Measurements from ENCODE around the gene ELN.

Gene ELN

DNA sequence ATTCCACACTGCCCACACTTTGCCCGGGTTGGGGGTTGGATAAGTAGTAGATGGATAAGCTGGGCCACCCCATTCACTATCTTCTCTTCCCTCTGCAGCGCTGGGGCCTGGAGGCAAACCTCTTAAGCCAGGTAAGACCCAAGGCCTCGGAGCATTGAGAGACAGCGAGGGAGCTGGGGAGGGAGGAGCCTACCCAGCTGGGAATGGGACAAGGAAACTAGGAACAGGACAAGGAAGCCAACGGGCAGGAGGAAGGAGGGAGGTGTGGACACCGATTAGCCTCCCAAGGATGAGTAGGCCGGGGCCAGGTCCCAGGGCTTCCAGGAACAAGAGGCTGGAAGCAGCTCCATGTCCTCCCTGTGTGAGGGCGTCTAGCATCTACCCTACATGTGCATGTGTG is 9.6 kb downstream of the ELN start:
- no peak overlapping the region for H3K4me2 ChIP-seq (ENCODE audit: low read length)
- H3K4me3 ChIP-seq (ENCODE audit: low read length): no peak overlapping the region
- H3K4me1 ChIP-seq (ENCODE audit: control insufficient read depth, low read depth, low read length): no peaks in the 10 kb centered on the region

DNA sequence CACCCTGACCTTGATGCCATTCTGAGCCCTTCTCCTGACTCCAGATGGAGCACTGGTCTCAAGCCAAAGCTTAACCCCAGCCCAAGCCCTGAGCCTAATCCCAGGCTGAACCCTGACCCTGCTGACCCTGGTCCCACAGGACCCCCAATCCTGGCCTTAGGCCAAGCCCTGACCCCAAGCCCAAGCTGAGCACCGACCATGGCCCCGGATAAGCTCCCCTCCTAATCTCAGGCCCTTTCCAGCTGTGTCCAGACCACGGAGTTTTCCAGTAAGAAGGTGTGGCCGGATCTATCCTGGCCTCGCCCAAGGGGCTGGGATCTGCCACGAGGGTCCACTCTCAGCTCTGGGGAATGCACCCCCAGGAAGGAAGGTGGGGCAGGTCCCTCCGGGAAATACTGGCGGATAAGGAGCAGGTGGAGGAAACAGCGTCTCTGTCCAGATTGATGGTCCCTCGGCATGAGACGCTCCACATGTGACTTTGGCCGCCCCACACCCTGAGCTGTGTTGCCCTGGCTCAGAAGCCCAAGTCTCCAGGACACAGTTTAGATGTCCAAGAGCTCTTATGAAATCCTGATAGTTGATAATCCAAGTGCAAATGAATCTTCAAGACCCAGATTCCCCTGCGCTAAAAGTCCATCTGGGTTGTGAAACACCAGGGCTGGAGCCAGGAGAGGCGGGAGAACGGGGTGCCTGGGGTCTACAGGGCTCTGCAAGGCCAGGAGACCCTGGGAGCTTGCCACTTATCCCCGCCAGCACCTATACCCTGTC is 10.4 kb downstream of the ELN start:
- Histone ChIP-seq H3K79me1 (ENCODE audit: low read length) (no peaks in the 10 kb centered on the region), H3K27ac (ENCODE audit: low read depth, low read length) (no peak overlapping the region), H3K18ac (ENCODE audit: low read length) (no peak overlapping the region), H3K23ac (ENCODE audit: low read length) (no peak overlapping the region), H3K9ac (ENCODE audit: low read length) (no peak overlapping the region), H4K8ac (ENCODE audit: low read depth, low read length) (no peak overlapping the region), H3K56ac (ENCODE audit: low read length) (no peak overlapping the region), H2BK15ac (replicated peaks; ENCODE audit: low read depth) (no peak overlapping the region), H2BK120ac (ENCODE audit: low read depth, low read length) (no peak overlapping the region), H3K4ac (ENCODE audit: low read depth, low read length) (no peak overlapping the region), H3K4me1 (ENCODE audit: control insufficient read depth, low read depth, low read length) (no peaks in the 10 kb centered on the region), H4K5ac (ENCODE audit: low read length) (no peak overlapping the region), H3K4me2 (ENCODE audit: low read length) (no peak overlapping the region), H3K79me2 (ENCODE audit: control insufficient read depth, insufficient read depth, low read length) (no peaks in the 10 kb centered on the region), H2BK5ac (ENCODE audit: low read length) (no peak overlapping the region), H2AK5ac (ENCODE audit: low read length) (no peak overlapping the region), H3K4me3 (ENCODE audit: low read length) (no peak overlapping the region), H3K27me3 (ENCODE audit: insufficient read depth, low read length, poor library complexity) (no peaks in the 10 kb centered on the region), H3K36me3 (ENCODE audit: control insufficient read depth, insufficient read depth, low read length) (no peaks in the 10 kb centered on the region)
- DNase-seq: no peak
- no CpG with 5 or more reads among the region's 16 CpGs for WGBS (ENCODE audit: extremely low coverage, insufficient coverage, low lambda C conversion rate)

More for the DNA sequence above, 9.6 kb downstream of the ELN start:
- no peak for DNase-seq
- no peak overlapping the region for H3K27ac ChIP-seq (ENCODE audit: low read depth, low read length)
- H3K23ac ChIP-seq (ENCODE audit: low read length): no peak overlapping the region
- WGBS (ENCODE audit: extremely low coverage, insufficient coverage, low lambda C conversion rate): no CpG with 5 or more reads among the region's 8 CpGs
- H3K27me3 ChIP-seq (ENCODE audit: insufficient read depth, low read length, poor library complexity): no peaks in the 10 kb centered on the region
- no peak overlapping the region for H3K4ac ChIP-seq (ENCODE audit: low read depth, low read length)
- no peak overlapping the region for H2AK5ac ChIP-seq (ENCODE audit: low read length)
- no peak overlapping the region for H3K56ac ChIP-seq (ENCODE audit: low read length)
- H3K9ac ChIP-seq (ENCODE audit: low read length): no peak overlapping the region
- H3K79me1 ChIP-seq (ENCODE audit: low read length): no peaks in the 10 kb centered on the region
- H3K36me3 ChIP-seq (ENCODE audit: control insufficient read depth, insufficient read depth, low read length): no peaks in the 10 kb centered on the region
- H4K8ac ChIP-seq (ENCODE audit: low read depth, low read length): no peak overlapping the region
- no peak overlapping the region for H4K5ac ChIP-seq (ENCODE audit: low read length)
- H3K18ac ChIP-seq (ENCODE audit: low read length): no peak overlapping the region
- no peak overlapping the region for H2BK15ac ChIP-seq (replicated peaks; ENCODE audit: low read depth)
- H2BK5ac ChIP-seq (ENCODE audit: low read length): no peak overlapping the region
- H3K79me2 ChIP-seq (ENCODE audit: control insufficient read depth, insufficient read depth, low read length): no peaks in the 10 kb centered on the region
- H2BK120ac ChIP-seq (ENCODE audit: low read depth, low read length): no peak overlapping the region

DNA sequence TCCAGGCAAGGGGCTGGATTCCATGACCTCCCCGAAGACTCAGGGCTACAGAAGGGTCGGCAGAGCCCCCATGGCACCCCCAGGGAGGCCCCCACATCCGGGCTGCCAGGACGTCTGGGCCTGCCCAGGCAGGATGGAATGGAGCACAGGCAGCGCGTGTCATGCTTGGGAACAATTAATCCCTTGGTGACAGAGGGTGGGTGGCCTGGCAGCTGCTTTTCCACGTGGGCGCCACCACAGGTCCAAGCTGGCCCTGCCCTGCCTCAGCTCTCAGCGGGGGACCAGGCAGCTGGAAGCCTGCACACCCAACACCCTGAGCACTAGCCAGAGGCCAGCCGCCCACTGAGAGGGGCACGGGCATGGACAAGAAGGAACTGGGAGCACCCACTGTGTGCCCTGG is 11.4 kb downstream of the ELN start:
- no peak overlapping the region for H3K27ac ChIP-seq (ENCODE audit: low read depth, low read length)
- no peak overlapping the region for H3K9ac ChIP-seq (ENCODE audit: low read length)
- H3K79me2 ChIP-seq (ENCODE audit: control insufficient read depth, insufficient read depth, low read length): no peaks in the 10 kb centered on the region
- WGBS (ENCODE audit: extremely low coverage, insufficient coverage, low lambda C conversion rate): no CpG with 5 or more reads among the region's 11 CpGs
- H3K4me3 ChIP-seq (ENCODE audit: low read length): no peak overlapping the region
- no peak overlapping the region for H2BK120ac ChIP-seq (ENCODE audit: low read depth, low read length)
- no peak overlapping the region for H3K18ac ChIP-seq (ENCODE audit: low read length)
- no peak for DNase-seq
- H3K4ac ChIP-seq (ENCODE audit: low read depth, low read length): no peak overlapping the region
- no peak overlapping the region for H3K23ac ChIP-seq (ENCODE audit: low read length)
- no peak overlapping the region for H4K8ac ChIP-seq (ENCODE audit: low read depth, low read length)
- no peak overlapping the region for H4K5ac ChIP-seq (ENCODE audit: low read length)
- H3K27me3 ChIP-seq (ENCODE audit: insufficient read depth, low read length, poor library complexity): no peaks in the 10 kb centered on the region
- H3K4me1 ChIP-seq (ENCODE audit: control insufficient read depth, low read depth, low read length): no peaks in the 10 kb centered on the region
- no peaks in the 10 kb centered on the region for H3K79me1 ChIP-seq (ENCODE audit: low read length)
- no peak overlapping the region for H2BK15ac ChIP-seq (replicated peaks; ENCODE audit: low read depth)
- H3K36me3 ChIP-seq (ENCODE audit: control insufficient read depth, insufficient read depth, low read length): no peaks in the 10 kb centered on the region
- H3K56ac ChIP-seq (ENCODE audit: low read length): no peak overlapping the region
- no peak overlapping the region for H2AK5ac ChIP-seq (ENCODE audit: low read length)
- H2BK5ac ChIP-seq (ENCODE audit: low read length): no peak overlapping the region
- no peak overlapping the region for H3K4me2 ChIP-seq (ENCODE audit: low read length)

DNA sequence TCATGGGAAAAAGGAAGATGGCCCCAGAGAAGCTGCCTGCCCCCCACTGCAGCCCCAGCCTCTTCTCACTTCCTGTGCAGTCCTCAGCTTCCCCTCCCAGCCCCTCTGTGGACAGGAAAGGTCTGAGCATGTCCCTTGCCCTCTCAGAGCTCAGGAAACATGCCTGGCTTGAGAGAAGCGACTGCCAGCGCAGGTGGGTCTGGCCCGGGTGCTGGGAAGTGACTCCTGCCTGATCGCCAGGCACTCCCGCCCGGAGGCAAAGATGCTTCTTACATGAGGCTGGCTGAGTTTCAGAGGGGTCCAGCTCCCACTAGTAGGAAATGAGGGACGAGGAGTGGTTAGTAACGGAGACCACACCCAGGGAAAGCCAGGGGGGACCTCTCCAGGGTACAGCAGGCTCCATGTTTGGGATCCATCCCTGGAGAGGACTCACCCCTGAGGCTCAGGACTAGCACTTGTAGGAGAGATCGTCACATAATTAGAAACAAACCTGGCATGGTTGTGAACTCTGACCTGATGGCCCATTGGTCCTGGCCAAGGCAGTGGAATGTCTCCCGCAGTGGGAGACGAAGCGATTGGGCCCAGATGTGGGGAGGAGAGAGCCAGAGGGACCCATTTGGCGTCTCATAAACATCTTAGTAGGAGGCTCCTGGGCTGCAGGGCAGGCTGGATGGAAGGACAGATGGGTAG is 12.3 kb downstream of the ELN start:
- no peak overlapping the region for H3K27ac ChIP-seq (ENCODE audit: low read depth, low read length)

DNA sequence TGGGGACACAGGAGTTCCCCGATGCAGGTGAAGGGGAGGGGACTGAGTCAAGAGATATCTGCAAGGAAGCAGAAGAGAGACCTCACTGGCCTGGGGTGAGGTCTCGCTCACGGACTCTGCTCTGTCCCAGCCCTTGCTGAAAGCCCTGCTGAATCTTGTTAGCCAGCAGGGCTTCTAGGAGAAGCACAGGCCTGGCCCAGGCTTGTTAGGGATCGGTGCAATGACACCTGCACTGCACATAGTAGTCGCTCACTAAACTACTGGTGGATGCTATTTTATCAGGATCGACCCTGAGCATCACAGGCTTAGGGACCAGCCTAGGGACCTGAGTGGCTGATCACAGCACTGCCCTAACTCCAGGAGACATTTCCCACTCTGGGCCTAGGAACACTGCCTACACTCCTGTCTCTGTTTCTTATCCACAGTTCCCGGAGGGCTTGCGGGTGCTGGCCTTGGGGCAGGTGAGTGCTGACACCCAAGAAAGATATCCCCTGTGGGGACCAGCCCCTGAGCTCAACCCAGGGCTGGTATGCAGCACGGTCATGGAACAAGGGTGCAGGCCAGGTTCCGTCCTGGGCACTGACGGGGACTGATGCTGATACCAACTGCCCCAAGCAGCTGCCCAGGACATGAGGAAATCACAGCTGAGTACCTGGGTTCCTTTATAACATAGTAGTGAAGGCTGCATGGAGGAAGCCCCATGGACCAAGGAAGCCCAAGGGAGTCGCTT is 13.0 kb downstream of the ELN start:
- H3K79me2 ChIP-seq (ENCODE audit: control insufficient read depth, insufficient read depth, low read length): no peaks in the 10 kb centered on the region
- no peaks in the 10 kb centered on the region for H3K4me1 ChIP-seq (ENCODE audit: control insufficient read depth, low read depth, low read length)
- H3K27ac ChIP-seq (ENCODE audit: low read depth, low read length): no peak overlapping the region
- no peak overlapping the region for H2AK5ac ChIP-seq (ENCODE audit: low read length)
- DNase-seq: no peak
- H4K5ac ChIP-seq (ENCODE audit: low read length): no peak overlapping the region
- no peak overlapping the region for H3K56ac ChIP-seq (ENCODE audit: low read length)
- no peak overlapping the region for H2BK5ac ChIP-seq (ENCODE audit: low read length)
- H3K4me2 ChIP-seq (ENCODE audit: low read length): no peak overlapping the region
- H4K8ac ChIP-seq (ENCODE audit: low read depth, low read length): no peak overlapping the region
- no peaks in the 10 kb centered on the region for H3K79me1 ChIP-seq (ENCODE audit: low read length)
- H3K23ac ChIP-seq (ENCODE audit: low read length): no peak overlapping the region
- H3K18ac ChIP-seq (ENCODE audit: low read length): no peak overlapping the region
- WGBS (ENCODE audit: extremely low coverage, insufficient coverage, low lambda C conversion rate): no CpG with 5 or more reads among the region's 12 CpGs
- H3K36me3 ChIP-seq (ENCODE audit: control insufficient read depth, insufficient read depth, low read length): no peaks in the 10 kb centered on the region
- H2BK15ac ChIP-seq (replicated peaks; ENCODE audit: low read depth): no peak overlapping the region
- H3K9ac ChIP-seq (ENCODE audit: low read length): no peak overlapping the region
- no peaks in the 10 kb centered on the region for H3K27me3 ChIP-seq (ENCODE audit: insufficient read depth, low read length, poor library complexity)
- H2BK120ac ChIP-seq (ENCODE audit: low read depth, low read length): no peak overlapping the region
- no peak overlapping the region for H3K4me3 ChIP-seq (ENCODE audit: low read length)
- H3K4ac ChIP-seq (ENCODE audit: low read depth, low read length): no peak overlapping the region

More for the DNA sequence above, 12.3 kb downstream of the ELN start:
- DNase-seq: no peak
- Histone ChIP-seq H4K5ac (ENCODE audit: low read length) (no peak overlapping the region), H2BK120ac (ENCODE audit: low read depth, low read length) (no peak overlapping the region), H3K23ac (ENCODE audit: low read length) (no peak overlapping the region), H3K4me3 (ENCODE audit: low read length) (no peak overlapping the region), H3K4ac (ENCODE audit: low read depth, low read length) (no peak overlapping the region), H2BK15ac (replicated peaks; ENCODE audit: low read depth) (no peak overlapping the region), H3K56ac (ENCODE audit: low read length) (no peak overlapping the region), H2AK5ac (ENCODE audit: low read length) (no peak overlapping the region), H3K36me3 (ENCODE audit: control insufficient read depth, insufficient read depth, low read length) (no peaks in the 10 kb centered on the region), H3K79me2 (ENCODE audit: control insufficient read depth, insufficient read depth, low read length) (no peaks in the 10 kb centered on the region), H3K9ac (ENCODE audit: low read length) (no peak overlapping the region), H3K4me1 (ENCODE audit: control insufficient read depth, low read depth, low read length) (no peaks in the 10 kb centered on the region), H3K79me1 (ENCODE audit: low read length) (no peaks in the 10 kb centered on the region), H3K4me2 (ENCODE audit: low read length) (no peak overlapping the region), H4K8ac (ENCODE audit: low read depth, low read length) (no peak overlapping the region), H2BK5ac (ENCODE audit: low read length) (no peak overlapping the region), H3K18ac (ENCODE audit: low read length) (no peak overlapping the region), H3K27me3 (ENCODE audit: insufficient read depth, low read length, poor library complexity) (no peaks in the 10 kb centered on the region)
- no CpG with 5 or more reads among the region's 13 CpGs for WGBS (ENCODE audit: extremely low coverage, insufficient coverage, low lambda C conversion rate)

Measured in mesendoderm (in vitro differentiated cells).